ENCODE measurements around the gene CUL2. TPM values are rescaled to one million over a fixed set of nuclear protein-coding genes. Genes with fewer than 3 reads are reported as not detected.

CUL2 gene
- total and polyA plus RNA-seq, 2 of the 4 experiments (the other 2 are of a cell fraction): 18.9 to 36.6 TPM

DNA sequence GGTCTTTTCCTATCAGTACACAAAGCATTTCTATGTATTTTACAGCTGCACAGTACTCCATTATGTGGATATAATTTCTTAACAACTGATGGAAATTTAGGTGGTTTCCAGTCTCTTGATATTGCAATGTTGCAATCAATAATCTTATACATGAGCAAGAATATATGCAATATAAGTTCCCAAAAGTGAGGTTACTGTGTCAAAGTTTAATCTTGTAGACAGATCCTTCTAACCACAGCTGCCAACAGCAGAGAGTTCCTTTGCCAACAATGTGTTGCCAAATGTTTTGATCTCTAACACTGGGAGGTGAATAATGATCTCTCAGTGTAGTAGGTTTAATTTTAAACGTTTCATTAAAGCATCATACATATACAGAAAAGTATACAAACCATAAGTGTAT is 54.5 kb downstream of the CUL2 start:
- DNase-seq (no peak), ATAC-seq (ENCODE audit: low read depth) (no peak)
- Histone ChIP-seq H2BK120ac (ENCODE audit: low read depth, low read length) (no peak overlapping the region), H2BK15ac (ENCODE audit: low read depth, low read length) (no peak overlapping the region), H2AK9ac (replicated peaks; ENCODE audit: low read depth, low read length, poor library complexity) (no peak overlapping the region), H3K23ac (ENCODE audit: low read depth, low read length) (no peak overlapping the region), H4K20me1 (ENCODE audit: insufficient read depth, low read length) (no peaks in the 10 kb centered on the region), H3K14ac (replicated peaks; ENCODE audit: low read depth, low read length) (no peak overlapping the region), H3K36me3 (ENCODE audit: control insufficient read depth, insufficient read depth, low read length) (peaks cover 20% of the 10 kb centered on the region), H4K8ac (ENCODE audit: low read depth in 2 of 2, low read length in 2 of 2) (no peak overlapping the region), H3K4me2 (ENCODE audit: low read depth, low read length) (no peak overlapping the region), H3K4me1 (ENCODE audit: control insufficient read depth, insufficient read depth, low read length) (peaks cover 1% of the 10 kb centered on the region), H3K4ac (ENCODE audit: low read depth, low read length) (no peak overlapping the region), H3K9me1 (ENCODE audit: insufficient read depth, low read length) (peaks cover 3% of the 10 kb centered on the region), H4K5ac (ENCODE audit: low read depth, low read length) (no peak overlapping the region), H3K79me1 (ENCODE audit: low read depth in 1 of 2, low read length in 2 of 2) (peaks cover 7 to 8% of the 10 kb centered on the region in 2 experiments; a peak in 2 of 4 replicates), H2BK20ac (ENCODE audit: low read depth, low read length) (no peak overlapping the region), H3K56ac (ENCODE audit: extremely low read depth, insufficient read depth, low read length) (no peak overlapping the region), H2BK5ac (ENCODE audit: low read depth, low read length, poor library complexity, severe bottlenecking) (no peak overlapping the region), H3K27me3 (ENCODE audit: control insufficient read depth, insufficient read depth, low read length) (no peaks in the 10 kb centered on the region), H2AK5ac (ENCODE audit: low read depth, low read length) (no peak overlapping the region), H4K91ac (ENCODE audit: insufficient read depth, low read depth, low read length) (no peak overlapping the region), H3K18ac (ENCODE audit: low read depth, low read length) (no peak overlapping the region), H2AFZ (replicated peaks; ENCODE audit: low read length, poor library complexity) (no peak overlapping the region), H3K4me3 (ENCODE audit: insufficient read depth, low read depth, low read length) (no peak overlapping the region), H3K9me3 (ENCODE audit: control insufficient read depth, insufficient read depth, low read length) (no peaks in the 10 kb centered on the region), H3K9ac (ENCODE audit: low read depth, low read length) (no peak overlapping the region), H3K27ac (ENCODE audit: insufficient read depth, low read length) (no peak overlapping the region)
- dilution Hi-C loops (cut with HindIII; ENCODE audit: low sequenced_read_pairs, unreplicated experiment) (no loop called here), intact Hi-C loops (cut with micrococcal nuclease) (no loop called here), in situ Hi-C loops (cut with MboI; ENCODE audit: low sequenced_read_pairs) (no loop called here)
- BruUV-seq (replicated peaks): no TSS peak
- no CpG with 5 or more reads among the region's 1 CpG for WGBS, 2 experiments (ENCODE audit: extremely low coverage in 2 of 2, insufficient read length in 1 of 2)
- ChIA-PET CTCF (interaction anchor here (0.6 to 1.1 kb wide), 4 partner anchors 9 to 369 kb away, joined by 3 to 5 read pairs (median 4); no protein-coding TSS in a partner anchor), POLR2A (ENCODE audit: unreplicated experiment) (no interaction called here)
- TF ChIP-seq SMC3 (IDR thresholded peaks at IDR 0.05; ENCODE audit: low read depth, low read length): no peak
- no peak for TF ChIP-seq MAFK (IDR thresholded peaks at IDR 0.05; ENCODE audit: low read depth, low read length)
- TF ChIP-seq ELK1 (IDR thresholded peaks at IDR 0.05; ENCODE audit: borderline replicate concordance, low read depth, low read length): no peak
- no peak for TF ChIP-seq CTCF (conservative IDR thresholded peaks at IDR 0.05; ENCODE audit: low read depth, low read length)
- no peak for TF ChIP-seq RFX5 (IDR thresholded peaks at IDR 0.05; ENCODE audit: low read depth, low read length)
- no peak for TF ChIP-seq RAD21 (IDR thresholded peaks at IDR 0.05; ENCODE audit: low read length)
- no peak for TF ChIP-seq CHD1 (IDR thresholded peaks at IDR 0.05; ENCODE audit: low read depth, low read length)
- TF ChIP-seq MXI1 (IDR thresholded peaks at IDR 0.05; ENCODE audit: borderline replicate concordance, low read depth, low read length): no peak
- TF ChIP-seq POLR2A (IDR thresholded peaks at IDR 0.05; ENCODE audit: low read depth, low read length): no peak
- TF ChIP-seq FOS (IDR thresholded peaks at IDR 0.05; ENCODE audit: low read depth, low read length): no peak
- TF ChIP-seq USF2 (IDR thresholded peaks at IDR 0.05; ENCODE audit: low read depth, low read length): no peak
- TF ChIP-seq NFE2L2 (IDR thresholded peaks at IDR 0.05; ENCODE audit: low read depth, low read length): no peak
- TF ChIP-seq CEBPB (IDR thresholded peaks at IDR 0.05; ENCODE audit: low read depth, low read length): no peak
- TF ChIP-seq MAZ (IDR thresholded peaks at IDR 0.05; ENCODE audit: borderline replicate concordance, low read depth, low read length): no peak
- no peak for TF ChIP-seq RCOR1 (IDR thresholded peaks at IDR 0.05; ENCODE audit: insufficient replicate concordance, low read length)
- TF ChIP-seq BHLHE40 (IDR thresholded peaks at IDR 0.05; ENCODE audit: low read depth, low read length): no peak

Measured in IMR-90 (cell line).